GM12891 (cell line): ENCODE measurements around the gene NANP.

Source experiments
- PAX5 ChIP-seq: IDR thresholded peaks from 2 replicates; pipeline ENCODE4 v1.6.1; 2011; ENCODE audit warnings: low read length, moderate library complexity, mild to moderate bottlenecking; ENCODE audit not compliant: insufficient read depth, severe bottlenecking
- POLR2A ChIP-seq: IDR thresholded peaks from 2 replicates; pipeline ENCODE4 v1.6.1; 2011; ENCODE audit warnings: low read depth, low read length, control low read depth
- POLR2AphosphoS5 ChIP-seq: IDR thresholded peaks from 2 replicates; pipeline ENCODE4 v1.6.1; 2011; ENCODE audit warnings: low read depth, low read length, control low read depth

DNA sequence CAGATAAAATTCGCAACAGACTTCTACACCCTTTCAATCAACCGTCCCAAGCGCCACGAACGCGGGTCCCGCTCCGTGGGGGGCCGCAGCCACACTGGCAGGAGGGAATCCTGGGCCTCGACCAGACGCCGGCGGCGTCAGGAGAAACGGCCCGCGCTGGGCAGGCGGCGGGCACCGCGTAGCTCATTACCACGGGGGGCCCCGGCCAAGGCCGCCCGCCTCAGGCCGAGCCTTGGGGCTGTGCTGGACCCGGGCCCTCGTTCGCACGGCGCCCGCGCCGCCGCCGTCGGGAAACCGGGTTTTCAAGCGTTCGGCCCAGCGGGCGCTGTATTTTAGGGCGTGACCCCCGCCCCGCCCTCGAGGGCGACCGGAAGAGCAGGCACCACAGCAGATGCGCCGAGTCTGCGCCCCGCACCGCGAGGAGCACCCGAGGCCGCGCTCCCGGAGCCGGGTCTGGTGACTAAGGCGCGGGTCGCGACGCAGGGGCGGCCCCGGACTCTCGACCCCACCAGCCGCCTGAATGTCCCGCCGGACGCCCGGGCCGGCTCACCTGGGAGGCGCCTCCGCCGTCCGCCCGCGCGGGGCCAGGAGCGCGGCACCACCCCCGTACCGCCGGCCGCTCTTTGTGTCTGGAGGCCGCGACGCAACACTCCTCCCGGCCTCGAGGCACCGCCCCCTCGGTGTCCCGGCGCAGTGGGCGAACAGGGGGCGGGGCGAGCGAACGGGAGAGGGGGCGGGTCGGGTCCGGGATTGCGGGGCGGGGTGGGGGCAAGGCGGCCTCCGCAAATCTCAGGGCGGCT lies 38.7 kb downstream of the NANP start, which contains the start of gene NINL:
- TF ChIP-seq POLR2A (no peak), POLR2AphosphoS5 (no peak), PAX5 (no peak)
